ENCODE results near the gene ZNF414.

DNA sequence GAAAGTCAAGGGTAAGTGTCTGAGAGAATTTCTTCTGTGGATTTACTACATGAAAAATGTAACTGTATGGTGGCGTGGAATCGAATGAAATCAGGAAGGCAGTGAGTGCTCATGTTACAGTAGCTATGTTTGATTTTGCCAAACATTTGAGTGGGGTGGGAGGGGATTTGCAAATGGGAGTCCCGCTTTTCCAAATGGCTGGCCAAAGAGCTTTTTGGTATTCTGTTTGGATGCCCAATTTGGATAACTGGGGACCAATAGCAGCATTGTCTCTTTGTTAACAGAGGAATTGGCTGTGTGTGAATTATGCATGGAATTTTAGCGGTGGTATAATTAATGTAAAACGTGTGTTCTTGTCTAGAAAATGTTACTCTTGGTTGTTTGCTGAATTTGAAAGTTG, 51.4 kb downstream of the ZNF414 start:
- TF ChIP-seq, protein P1, sequence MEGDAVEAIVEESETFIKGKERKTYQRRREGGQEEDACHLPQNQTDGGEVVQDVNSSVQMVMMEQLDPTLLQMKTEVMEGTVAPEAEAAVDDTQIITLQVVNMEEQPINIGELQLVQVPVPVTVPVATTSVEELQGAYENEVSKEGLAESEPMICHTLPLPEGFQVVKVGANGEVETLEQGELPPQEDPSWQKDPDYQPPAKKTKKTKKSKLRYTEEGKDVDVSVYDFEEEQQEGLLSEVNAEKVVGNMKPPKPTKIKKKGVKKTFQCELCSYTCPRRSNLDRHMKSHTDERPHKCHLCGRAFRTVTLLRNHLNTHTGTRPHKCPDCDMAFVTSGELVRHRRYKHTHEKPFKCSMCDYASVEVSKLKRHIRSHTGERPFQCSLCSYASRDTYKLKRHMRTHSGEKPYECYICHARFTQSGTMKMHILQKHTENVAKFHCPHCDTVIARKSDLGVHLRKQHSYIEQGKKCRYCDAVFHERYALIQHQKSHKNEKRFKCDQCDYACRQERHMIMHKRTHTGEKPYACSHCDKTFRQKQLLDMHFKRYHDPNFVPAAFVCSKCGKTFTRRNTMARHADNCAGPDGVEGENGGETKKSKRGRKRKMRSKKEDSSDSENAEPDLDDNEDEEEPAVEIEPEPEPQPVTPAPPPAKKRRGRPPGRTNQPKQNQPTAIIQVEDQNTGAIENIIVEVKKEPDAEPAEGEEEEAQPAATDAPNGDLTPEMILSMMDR (conservative IDR thresholded peaks at IDR 0.05; ENCODE audit: low read length), result no peak
- TF ChIP-seq EZH2phosphoT487 (IDR thresholded peaks at IDR 0.05; ENCODE audit: borderline replicate concordance, low read depth, low read length), result no peak

All from OCI-LY7 (cell line).